ENCODE results near the gene GNAS-AS1. TPM values are rescaled to one million over a fixed set of nuclear protein-coding genes. Genes with fewer than 3 reads are reported as not detected.

The GNAS-AS1 gene
- total and polyA plus RNA-seq, 2 of the 8 experiments (the other 6 are each of a cell fraction or from before 2014, with no cell fraction given): 4.7 to 13.7 TPM

GRCh38 chr20:58891718-58892140 is 41.0 kb upstream of the GNAS-AS1 start:
- H3K14ac ChIP-seq (ENCODE audit: insufficient read length): no peak overlapping the region
- H3K18ac ChIP-seq (ENCODE audit: extremely low read depth, low read length): peak overlapping the region; percentile 60
- ChIA-PET POLR2A (ENCODE audit: partially characterized antibody) (interaction anchor here (0.6 to 3.7 kb wide), 7 partner anchors 8 to 140 kb away, joined by 3 to 26 read pairs (median 3); partner anchors contain the start of genes ATP5F1E and NELFCD), CTCF (ENCODE audit: partially characterized antibody) (no interaction called here)
- no peaks in the 10 kb centered on the region; the same call in 1 of the 2 replicates for H3K79me1 ChIP-seq (ENCODE audit: low read depth, low read length)
- H3K23me2 ChIP-seq (ENCODE audit: low read depth, low read length): peaks cover 14% of the 10 kb centered on the region
- peak overlapping the region; percentile 73 to 98 (median 80) for H3K4me3 ChIP-seq (ENCODE audit: extremely low read depth in 1 of 4, insufficient read depth in 2 of 4, low read depth in 3 of 4, low read length in 4 of 4)
- peak overlapping the region; percentile 81 for H2BK5ac ChIP-seq (ENCODE audit: low read depth, low read length)
- peak overlapping the region; percentile 96; the same call in 1 of the 2 replicates for H4K8ac ChIP-seq (ENCODE audit: extremely low read depth, insufficient read depth, low read length)
- peak overlapping the region; percentile 87; the same call in 1 of the 2 replicates for H3K27ac ChIP-seq (ENCODE audit: low read depth, low read length)
- no peaks in the 10 kb centered on the region for H3K9me3 ChIP-seq (ENCODE audit: insufficient read depth in 2 of 2, low read depth in 1 of 2, low read length in 1 of 2)
- H3K4ac ChIP-seq (replicated peaks; ENCODE audit: insufficient read length, low read depth, low read length): peak overlapping the region; percentile 82
- H2AFZ ChIP-seq (ENCODE audit: low read length): no peak overlapping the region
- peaks cover 5 to 12% of the 10 kb centered on the region in 2 experiments for H4K20me1 ChIP-seq (replicated peaks in 1 of 2; ENCODE audit: control insufficient read depth in 1 of 2, insufficient read depth in 2 of 2, low read length in 2 of 2)
- no peak overlapping the region for H2AK5ac ChIP-seq (ENCODE audit: low read depth, low read length)
- H3K9ac ChIP-seq (replicated peaks in 1 of 4; ENCODE audit: extremely low read depth in 1 of 4, low read depth in 3 of 4, low read length in 3 of 4): peak overlapping the region; percentile 59 to 92 (median 81)
- H3K36me3 ChIP-seq (ENCODE audit: control insufficient read depth in 2 of 4, insufficient read depth in 4 of 4, low read length in 3 of 4): peaks cover 0 to 9% (median 1%) of the 10 kb centered on the region in 4 experiments; a peak in 2 of 8 replicates
- peak overlapping the region; percentile 96 for H3K56ac ChIP-seq (replicated peaks; ENCODE audit: insufficient read length, low read depth, low read length)
- no peak overlapping the region for H2BK20ac ChIP-seq (ENCODE audit: low read length)
- H2BK120ac ChIP-seq (replicated peaks; ENCODE audit: low read depth, low read length): no peak overlapping the region
- peaks cover 4 to 25% (median 14%) of the 10 kb centered on the region in 4 experiments for H3K4me1 ChIP-seq (replicated peaks in 1 of 4; ENCODE audit: control insufficient read depth in 3 of 4, insufficient read depth in 4 of 4, low read length in 3 of 4)
- H3K79me2 ChIP-seq (ENCODE audit: control insufficient read depth in 1 of 2, insufficient read depth in 2 of 2, low read length in 2 of 2): peaks cover 14 to 50% of the 10 kb centered on the region in 2 experiments; a peak in 3 of 4 replicates
- no peak overlapping the region for H2BK12ac ChIP-seq (ENCODE audit: low read depth, low read length)
- peak overlapping the region; percentile 78 for H4K91ac ChIP-seq (replicated peaks; ENCODE audit: insufficient read length, low read length)
- peak overlapping the region; percentile 62 to 72 for H3K4me2 ChIP-seq (ENCODE audit: insufficient read depth in 1 of 2, low read depth in 2 of 2, low read length in 2 of 2)
- peak overlapping the region; percentile 96 for H4K5ac ChIP-seq (ENCODE audit: insufficient read length, low read depth, low read length)
- DNase-seq (ENCODE audit: low read depth in 1 of 2, low spot score in 2 of 2) (no peak), FAIRE-seq (no peak)
- H2BK15ac ChIP-seq (ENCODE audit: low read length): no peak overlapping the region
- peaks cover 0 to 6% (median 2%) of the 10 kb centered on the region in 4 experiments; a peak in 2 of 7 replicates for H3K27me3 ChIP-seq (replicated peaks in 1 of 4; ENCODE audit: control insufficient read depth in 3 of 4, extremely low read depth in 1 of 4, insufficient read depth in 3 of 4, low read length in 3 of 4)
- no peak overlapping the region for H3K23ac ChIP-seq (ENCODE audit: insufficient read length)
- 0% methylated on average over 5 of the region's 55 CpGs; no CpG with 5 or more reads in 1 of the 2 experiments for WGBS, 2 experiments (ENCODE audit: extremely low coverage in 1 of 2, insufficient coverage in 1 of 2, insufficient read length in 1 of 2, insufficient replicate concordance in 2 of 2, low coverage in 1 of 2, low lambda C conversion rate in 2 of 2, missing lambda C conversion rate in 1 of 2)
- TF ChIP-seq SIRT6 (IDR thresholded peaks at IDR 0.05; ENCODE audit: low read length) (no peak), KDM5A (IDR thresholded peaks at IDR 0.05; ENCODE audit: low read length) (no peak), POLR2AphosphoS5 (IDR thresholded peaks at IDR 0.05; ENCODE audit: low read depth, low read length) (0 out of 2 replicates have a peak, but pooled peaks have one; percentile 57), TCF12 (IDR thresholded peaks at IDR 0.05; ENCODE audit: low read depth, low read length) (no peak), RNF2 (IDR thresholded peaks at IDR 0.05; ENCODE audit: borderline replicate concordance, low read depth, low read length, missing control alignments, poor library complexity, severe bottlenecking) (no peak), EP300 (IDR thresholded peaks at IDR 0.05; ENCODE audit: borderline replicate concordance in 1 of 2, low read depth in 2 of 2, low read length in 2 of 2) (no peak), EZH2 (IDR thresholded peaks at IDR 0.05; ENCODE audit: low read depth, low read length, severe bottlenecking) (no peak), MAFK (IDR thresholded peaks at IDR 0.05; ENCODE audit: low read depth, low read length) (no peak), POLR2A (IDR thresholded peaks at IDR 0.05; ENCODE audit: control extremely low read depth in 1 of 2, low read depth in 2 of 2, low read length in 2 of 2) (peak in 1 of 2 experiments; percentile 4; a peak in 2 of 3 replicates), SP1 (IDR thresholded peaks at IDR 0.05; ENCODE audit: low read depth, low read length) (no peak), TEAD4 (IDR thresholded peaks at IDR 0.05; ENCODE audit: low read depth, low read length) (no peak), NANOG (IDR thresholded peaks at IDR 0.05; ENCODE audit: insufficient read depth, low read depth, low read length, poor library complexity, severe bottlenecking) (no peak), KDM4A (IDR thresholded peaks at IDR 0.05; ENCODE audit: low read depth, low read length, severe bottlenecking) (peak; percentile 33), TAF1 (IDR thresholded peaks at IDR 0.05; ENCODE audit: low read depth, low read length) (no peak)
